Measurements from ENCODE around the gene CMBL.
"Not testable (repeated sequence)": the region's sequence is repeated elsewhere in the genome, so short reads cannot be mapped to it uniquely, and the experiment has no call there.

Gene CMBL

GRCh38 chr5:10333154-10334006 lies 25.7 kb upstream of the CMBL start:
- DNase-seq (ENCODE audit: low spot score) = no peak

- DNase-seq (ENCODE audit: low spot score) = no peak
Observed at GRCh38 chr5:10332301-10332700, 24.6 kb upstream of the CMBL start.

- no peak for DNase-seq (ENCODE audit: low spot score)
Observed at GRCh38 chr5:10331341-10331796, 23.7 kb upstream of the CMBL start.

GRCh38 chr5:10330511-10331230 lies 23.0 kb upstream of the CMBL start:
- DNase-seq (ENCODE audit: low spot score) = no peak

GRCh38 chr5:10329820-10330481 lies 22.2 kb upstream of the CMBL start:
- DNase-seq (ENCODE audit: low spot score) = no peak

- no peak for DNase-seq (ENCODE audit: low spot score)
Observed at GRCh38 chr5:10329446-10329819, 21.7 kb upstream of the CMBL start.

- DNase-seq (ENCODE audit: low spot score) = no peak
Observed at GRCh38 chr5:10328323-10328722, 20.6 kb upstream of the CMBL start.

- no peak for DNase-seq (ENCODE audit: low spot score)
Observed at GRCh38 chr5:10324518-10325370, 17.0 kb upstream of the CMBL start.

GRCh38 chr5:10323588-10324488 lies 16.1 kb upstream of the CMBL start:
- no peak for DNase-seq (ENCODE audit: low spot score)

GRCh38 chr5:10321882-10322281 lies 14.2 kb upstream of the CMBL start:
- DNase-seq (ENCODE audit: low spot score) = no peak

GRCh38 chr5:10320793-10321192 lies 13.1 kb upstream of the CMBL start:
- no peak for DNase-seq (ENCODE audit: low spot score)

GRCh38 chr5:10319202-10319851 lies 11.6 kb upstream of the CMBL start:
- no peak for DNase-seq (ENCODE audit: low spot score)

GRCh38 chr5:10317825-10318682 lies 10.4 kb upstream of the CMBL start:
- DNase-seq (ENCODE audit: low spot score) = no peak

GRCh38 chr5:10315824-10316509 lies 8.3 kb upstream of the CMBL start:
- DNase-seq (ENCODE audit: low spot score) = no peak

GRCh38 chr5:10315201-10315600 lies 7.5 kb upstream of the CMBL start:
- no peak for DNase-seq (ENCODE audit: low spot score)

GRCh38 chr5:10311595-10312425 lies 4.1 kb upstream of the CMBL start:
- DNase-seq (ENCODE audit: low spot score) = no peak

GRCh38 chr5:10310835-10311570 lies 3.3 kb upstream of the CMBL start:
- not testable (repeated sequence) for DNase-seq (ENCODE audit: low spot score)
